Activated naive CD8-positive, alpha-beta T cell treated with anti-CD3 and anti-CD28 coated beads for 36 hours (primary cell): ENCODE measurements around the gene MYOZ3. TPM values are rescaled to one million over a fixed set of nuclear protein-coding genes. Genes with fewer than 3 reads are reported as not detected.

ENCODE experiments used
- DNase-seq: peaks from one replicate; pipeline ENCODE4 v3.0.0; 2021
- H3K27ac Mint-ChIP-seq: one replicate; pipeline ENCODE4 v1.8.0; 2022; ENCODE audit warnings: mild to moderate bottlenecking, moderate library complexity, mixed read lengths
- H3K27me3 Mint-ChIP-seq: one replicate; pipeline ENCODE4 v1.8.0; 2022; ENCODE audit warnings: mild to moderate bottlenecking, mixed read lengths
- H3K36me3 Mint-ChIP-seq: one replicate; pipeline ENCODE4 v1.8.0; 2021; ENCODE audit warnings: mild to moderate bottlenecking, mixed read lengths
- H3K4me1 Mint-ChIP-seq: one replicate; pipeline ENCODE4 v1.8.0; 2021; ENCODE audit warnings: mixed read lengths
- H3K4me3 Mint-ChIP-seq: one replicate; pipeline ENCODE4 v1.8.0; 2022; ENCODE audit warnings: mild to moderate bottlenecking, moderate library complexity, mixed read lengths
- H3K9me3 Mint-ChIP-seq: one replicate; pipeline ENCODE4 v1.8.0; 2022; ENCODE audit warnings: mixed read lengths
- total RNA-seq, 2 experiments: library from RNA; stranded (reverse); gene quantifications; one replicate each; pipeline ENCODE4 v1.2.3, GENCODE V29; 2021

Gene MYOZ3
- total RNA-seq, 2 experiments from 2014 or later, result 0.06 to 0.16 TPM

DNA sequence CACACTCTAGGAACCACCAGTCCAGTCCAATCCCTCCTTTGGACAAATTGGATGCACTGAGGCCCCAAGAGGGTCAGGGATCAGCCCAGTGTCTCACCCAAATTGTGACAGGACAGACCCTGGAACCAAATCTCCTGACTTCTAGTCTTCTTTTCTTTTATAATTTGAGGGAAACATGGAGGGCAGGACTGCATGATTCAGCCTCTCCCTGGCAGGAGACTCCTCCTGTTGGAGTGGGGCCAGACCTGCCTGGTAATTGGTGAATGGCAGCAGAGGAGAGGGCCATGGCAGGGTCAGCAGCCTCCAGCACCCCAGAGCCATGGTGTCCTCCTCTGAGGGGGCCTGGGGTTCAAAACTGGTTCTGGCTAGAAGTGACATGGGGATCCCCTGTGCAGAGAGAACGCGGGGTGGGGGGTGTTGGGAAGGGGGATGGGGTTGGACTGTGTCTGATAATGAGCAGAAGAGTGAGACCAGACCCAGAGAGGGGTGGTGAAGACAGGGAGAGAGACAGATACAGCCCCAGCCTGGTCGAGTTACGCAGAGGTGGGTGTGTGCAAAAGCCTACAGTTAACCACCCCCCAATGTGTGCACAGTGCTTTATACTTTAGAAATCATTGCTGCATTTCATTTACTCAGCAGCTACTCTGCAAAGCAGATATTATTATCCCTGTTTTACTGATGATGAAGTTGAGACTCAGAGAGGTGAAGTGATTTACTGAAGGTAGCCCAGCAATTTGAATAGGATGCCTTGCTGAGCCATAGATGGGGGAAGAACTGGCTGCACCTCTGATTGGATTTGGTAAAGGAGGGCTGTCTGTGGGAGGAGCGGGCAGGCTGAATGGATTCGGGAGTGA lies 24.4 kb upstream of the MYOZ3 start:
- Mint-ChIP-seq H3K9me3 (no peaks in the 10 kb centered on the region), H3K27me3 (peaks cover 14% of the 10 kb centered on the region), H3K27ac (no peak overlapping the region), H3K36me3 (no peaks in the 10 kb centered on the region), H3K4me3 (no peak overlapping the region), H3K4me1 (no peaks in the 10 kb centered on the region)
- no peak for DNase-seq

DNA sequence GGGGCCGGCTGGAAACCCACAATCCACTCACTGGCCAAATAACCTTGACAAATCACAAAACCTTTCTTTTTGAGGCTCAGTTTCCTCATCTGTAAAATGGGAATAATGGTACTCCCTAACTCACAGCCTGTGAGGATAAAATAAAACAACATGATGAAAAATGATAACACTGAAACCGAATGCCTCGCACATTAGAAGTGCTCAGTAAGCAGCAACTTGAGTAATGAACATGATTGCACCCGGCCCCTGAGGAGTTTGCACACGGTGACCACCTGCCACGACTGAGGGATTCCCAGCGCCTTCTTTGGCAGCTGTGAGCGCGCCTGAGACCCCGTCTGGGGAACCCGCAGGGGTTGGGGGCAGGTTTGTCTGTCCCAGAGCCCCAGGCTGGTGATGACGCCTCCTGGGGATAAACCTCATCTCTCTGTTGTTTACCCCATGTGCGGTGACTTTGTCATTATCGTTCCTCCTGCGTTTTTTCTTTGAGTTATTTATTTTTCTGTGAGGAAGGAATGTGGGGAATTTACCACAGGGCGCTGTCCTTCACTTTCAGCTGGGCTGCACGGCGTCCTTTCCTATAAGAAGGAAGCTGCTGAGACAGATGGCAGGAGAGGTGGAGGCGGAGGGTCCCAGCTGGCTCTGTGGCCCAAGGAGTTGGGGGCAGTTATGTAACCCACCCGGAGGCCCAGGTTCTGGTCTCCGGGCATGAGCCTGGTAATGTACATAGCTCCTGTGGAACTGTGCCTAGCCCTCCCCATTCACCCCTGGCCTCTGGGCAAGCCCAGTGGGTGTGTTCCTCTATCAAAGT lies 23.6 kb upstream of the MYOZ3 start:
- Mint-ChIP-seq H3K4me1 (no peaks in the 10 kb centered on the region), H3K27me3 (peaks cover 14% of the 10 kb centered on the region), H3K36me3 (no peaks in the 10 kb centered on the region), H3K4me3 (no peak overlapping the region), H3K9me3 (no peaks in the 10 kb centered on the region), H3K27ac (no peak overlapping the region)
- DNase-seq, result no peak

DNA sequence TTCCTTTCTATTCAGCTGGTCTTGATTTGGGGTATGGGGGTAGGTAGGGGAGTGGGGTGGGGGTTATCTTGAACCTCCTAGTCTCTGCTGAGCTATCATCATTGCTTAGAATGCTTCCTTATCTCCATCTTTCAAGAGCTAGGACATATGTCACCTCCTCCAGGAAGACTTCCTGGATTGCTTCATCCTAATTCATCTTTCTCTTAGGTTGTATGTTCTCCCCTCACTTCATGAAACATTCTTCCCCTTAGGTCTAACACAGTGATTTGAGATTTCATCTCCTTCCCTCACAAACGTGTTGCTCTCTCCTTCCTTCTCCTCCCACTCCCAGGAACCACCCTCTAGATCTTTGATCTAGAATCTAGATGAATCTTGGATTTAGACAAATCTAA lies 23.0 kb upstream of the MYOZ3 start:
- Mint-ChIP-seq H3K36me3 (no peaks in the 10 kb centered on the region), H3K9me3 (no peaks in the 10 kb centered on the region), H3K27ac (no peak overlapping the region), H3K4me3 (no peak overlapping the region), H3K27me3 (peaks cover 14% of the 10 kb centered on the region), H3K4me1 (no peaks in the 10 kb centered on the region)
- DNase-seq, result no peak

DNA sequence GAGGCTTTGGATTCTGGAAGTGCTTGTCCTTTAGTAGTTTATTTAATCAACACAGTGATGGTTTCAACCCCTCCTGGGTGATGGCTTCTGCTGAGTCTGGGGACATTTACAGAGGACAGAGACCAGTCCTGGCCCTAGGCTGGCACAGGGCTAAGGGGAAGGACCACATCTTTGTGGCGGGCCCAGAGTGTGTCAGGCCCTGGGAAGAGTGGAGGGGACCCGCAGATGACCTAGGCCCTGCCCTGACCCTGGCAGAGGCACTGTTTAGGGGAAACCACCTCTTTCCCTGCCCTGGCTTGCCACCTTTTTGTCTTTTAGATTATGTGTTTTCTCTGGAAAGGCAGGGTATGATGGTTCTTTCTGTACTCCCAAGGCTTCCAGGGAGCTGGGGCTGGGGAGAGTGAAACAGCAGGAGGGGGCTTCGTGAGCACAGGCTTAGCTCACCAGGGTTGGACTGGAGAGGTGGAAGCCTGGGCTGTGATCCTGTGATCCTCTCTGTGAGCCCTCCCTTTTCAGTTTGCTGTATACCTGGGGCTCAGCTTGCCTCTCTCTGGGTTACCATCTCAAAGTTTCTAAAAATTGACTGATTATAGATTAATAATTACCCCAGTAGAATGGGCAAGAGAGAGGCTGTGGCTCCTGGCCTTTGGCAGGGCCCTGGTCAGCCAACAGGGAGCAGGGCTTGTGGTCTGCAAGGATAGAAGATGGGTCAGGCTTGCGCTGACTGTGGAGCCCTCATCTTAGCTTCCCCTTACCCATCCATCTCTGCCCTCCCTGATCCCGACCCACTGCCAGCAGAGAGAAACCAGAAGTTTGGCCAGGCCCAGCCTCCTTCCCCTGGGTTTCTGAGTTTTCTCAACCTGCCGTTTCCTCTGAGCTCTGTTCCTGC lies 22.3 kb upstream of the MYOZ3 start:
- Mint-ChIP-seq H3K9me3 (no peaks in the 10 kb centered on the region), H3K4me1 (no peaks in the 10 kb centered on the region), H3K4me3 (no peak overlapping the region), H3K27me3 (peaks cover 14% of the 10 kb centered on the region), H3K36me3 (no peaks in the 10 kb centered on the region), H3K27ac (no peak overlapping the region)
- no peak for DNase-seq

DNA sequence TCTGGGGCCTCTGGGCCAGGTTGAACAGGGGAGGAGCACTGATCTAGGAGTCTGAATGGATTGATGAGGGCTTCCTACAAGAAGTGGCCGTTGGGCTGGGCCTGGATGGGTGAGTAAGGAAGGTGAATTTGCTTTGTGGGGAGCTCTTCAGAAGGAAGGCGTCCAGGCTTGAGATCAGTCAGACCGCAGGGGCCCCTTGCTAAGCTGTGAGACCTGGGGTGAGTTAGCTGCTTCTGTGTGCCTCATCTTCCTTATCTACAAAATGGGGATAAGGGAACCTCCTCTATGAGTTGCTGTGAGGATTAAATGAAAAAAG lies 21.7 kb upstream of the MYOZ3 start:
- no peak overlapping the region for H3K27ac Mint-ChIP-seq
- no peaks in the 10 kb centered on the region for H3K36me3 Mint-ChIP-seq
- no peaks in the 10 kb centered on the region for H3K4me1 Mint-ChIP-seq
- no peaks in the 10 kb centered on the region for H3K9me3 Mint-ChIP-seq
- H3K4me3 Mint-ChIP-seq, result no peak overlapping the region
- H3K27me3 Mint-ChIP-seq, result peaks cover 14% of the 10 kb centered on the region
- DNase-seq, result no peak

DNA sequence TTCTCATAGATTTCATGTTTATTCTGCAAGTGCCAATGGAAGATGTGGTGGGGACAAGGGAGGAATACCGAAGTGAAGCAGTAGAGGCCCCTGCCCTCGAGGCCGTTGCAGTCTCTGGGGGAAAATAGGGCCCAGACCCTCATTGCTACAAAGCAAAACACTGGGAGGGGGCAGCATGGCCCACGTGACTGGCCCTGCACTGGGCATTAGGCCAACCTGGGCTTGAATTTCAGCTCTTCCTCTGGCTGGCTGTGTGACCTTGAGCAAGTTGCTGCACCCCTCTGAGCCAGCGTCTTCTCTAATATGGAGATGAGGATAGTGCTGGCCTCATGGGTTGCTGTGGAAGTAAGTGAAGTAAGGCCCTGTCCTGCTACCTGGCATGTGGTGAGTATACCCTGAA lies 21.3 kb upstream of the MYOZ3 start:
- no peaks in the 10 kb centered on the region for H3K36me3 Mint-ChIP-seq
- DNase-seq, result no peak
- H3K27me3 Mint-ChIP-seq, result peaks cover 14% of the 10 kb centered on the region
- no peaks in the 10 kb centered on the region for H3K4me1 Mint-ChIP-seq
- H3K4me3 Mint-ChIP-seq, result no peak overlapping the region
- no peak overlapping the region for H3K27ac Mint-ChIP-seq
- no peaks in the 10 kb centered on the region for H3K9me3 Mint-ChIP-seq

DNA sequence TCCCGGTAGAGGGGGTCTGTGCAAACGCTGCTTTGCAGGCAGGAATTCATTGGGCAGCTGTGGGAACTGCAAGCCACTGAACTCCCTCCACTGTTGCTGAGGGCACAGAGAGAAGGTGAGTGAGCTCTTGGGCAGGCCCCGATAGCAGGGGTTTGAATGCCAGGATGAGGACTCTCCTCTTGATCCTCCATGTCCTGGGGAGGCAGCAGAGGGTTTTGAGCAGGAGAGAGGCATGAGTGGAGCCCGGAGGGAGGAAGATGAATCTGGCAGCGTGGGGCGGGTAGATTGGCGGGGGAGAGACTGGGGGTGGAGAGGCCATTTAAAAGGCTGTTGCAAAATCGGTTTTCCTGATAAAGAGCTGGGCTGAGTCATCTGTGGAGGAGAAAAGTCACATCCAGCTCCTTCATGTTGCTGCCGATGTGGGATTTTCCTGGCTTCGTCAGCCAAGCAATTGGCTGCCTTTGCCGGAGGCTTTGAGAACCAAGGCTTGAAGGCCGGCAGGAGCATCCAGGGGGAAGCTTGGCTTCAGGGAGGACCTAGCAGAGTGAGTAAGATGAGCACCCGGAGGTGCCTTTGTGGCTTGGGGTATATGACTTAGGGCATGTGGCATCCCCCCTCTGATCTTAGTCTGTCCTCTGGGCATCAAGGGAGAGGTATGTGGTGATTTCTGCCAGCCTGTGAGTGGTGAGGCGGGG lies 20.6 kb upstream of the MYOZ3 start, which contains the start of gene SYNPO:
Gene SYNPO, plus strand, starts transcription at position 350 of the 695 bp plus-strand sequence. CDS start 7,616 bp downstream, outside the sequence.
- H3K4me3 Mint-ChIP-seq, result no peak within 1 kb of the TSS
- H3K27me3 Mint-ChIP-seq, result peaks cover 14% of the 10 kb centered on the region
- DNase-seq, result no peak
- no peaks in the 10 kb centered on the region for H3K9me3 Mint-ChIP-seq
- no peaks in the 10 kb centered on the region for H3K36me3 Mint-ChIP-seq
- no peaks in the 10 kb centered on the region for H3K4me1 Mint-ChIP-seq
- no peak within 1 kb of the TSS for H3K27ac Mint-ChIP-seq

DNA sequence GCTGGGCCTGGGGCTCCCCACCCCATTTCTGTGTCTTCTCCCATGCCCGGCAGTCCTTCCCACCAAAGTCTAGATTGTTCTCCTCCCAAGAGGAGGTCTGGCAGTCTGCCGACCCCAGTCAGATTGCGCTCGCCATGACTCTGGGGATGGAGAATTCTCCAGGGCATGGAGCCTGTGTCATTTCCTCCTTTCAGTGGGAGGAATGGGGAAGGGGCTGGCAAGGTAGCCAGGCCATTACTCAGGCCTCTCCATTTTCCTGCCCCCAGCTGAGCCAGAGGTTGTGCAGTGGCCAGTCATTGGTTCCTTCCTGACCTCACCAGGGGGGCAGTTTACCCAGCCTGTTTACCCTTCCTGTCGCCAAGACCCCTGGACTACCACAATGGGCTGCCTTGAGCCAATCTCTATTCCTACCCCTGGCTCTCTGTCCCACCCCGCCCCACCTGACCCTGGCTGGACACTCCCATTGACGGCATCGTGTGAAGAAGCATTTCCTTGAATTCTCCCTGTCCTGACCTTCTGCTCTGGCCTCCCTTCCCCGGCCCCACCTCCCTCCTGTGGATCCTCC lies 20.0 kb upstream of the MYOZ3 start:
- no peaks in the 10 kb centered on the region for H3K9me3 Mint-ChIP-seq
- peaks cover 14% of the 10 kb centered on the region for H3K27me3 Mint-ChIP-seq
- H3K27ac Mint-ChIP-seq, result no peak overlapping the region
- no peaks in the 10 kb centered on the region for H3K36me3 Mint-ChIP-seq
- no peak overlapping the region for H3K4me3 Mint-ChIP-seq
- no peak for DNase-seq
- no peaks in the 10 kb centered on the region for H3K4me1 Mint-ChIP-seq

DNA sequence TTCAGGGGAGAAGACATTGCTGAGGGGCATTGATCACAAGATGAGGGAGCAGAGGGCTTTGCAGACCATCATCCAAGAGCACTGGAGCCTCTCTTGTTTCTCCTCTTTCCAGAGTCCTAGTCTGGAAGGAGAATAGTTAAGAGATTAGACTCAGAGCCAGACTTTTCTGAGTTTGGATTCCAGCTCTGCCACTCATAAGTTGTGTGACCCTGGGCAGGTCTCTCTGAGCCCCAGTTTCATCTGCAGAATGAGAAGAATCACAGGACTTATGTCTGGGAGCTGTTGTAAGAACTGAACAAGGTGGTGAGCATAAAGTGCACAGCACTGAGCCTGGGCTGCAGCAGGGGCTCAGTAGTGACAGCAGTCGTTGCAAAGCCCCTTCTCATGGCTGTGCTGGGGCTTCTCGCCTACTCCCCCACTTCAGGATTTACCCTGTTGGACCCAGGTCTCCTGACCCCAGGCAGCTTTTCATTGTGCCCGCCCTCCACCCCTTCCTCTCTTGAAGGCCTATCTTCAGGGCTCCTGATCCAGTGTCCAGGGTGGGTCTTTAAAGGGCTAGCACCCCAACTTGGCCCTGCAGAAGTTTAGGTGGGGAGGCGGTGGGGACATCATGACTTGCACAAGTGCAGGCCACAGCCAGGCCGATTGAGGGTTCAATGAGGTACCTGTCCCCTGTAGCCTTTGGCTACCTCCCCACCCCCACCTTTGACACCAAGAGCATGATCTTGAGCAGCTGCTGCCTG lies 19.1 kb upstream of the MYOZ3 start:
- Mint-ChIP-seq H3K36me3 (no peaks in the 10 kb centered on the region), H3K27me3 (peaks cover 7% of the 10 kb centered on the region), H3K4me3 (no peak overlapping the region), H3K27ac (no peak overlapping the region), H3K9me3 (no peaks in the 10 kb centered on the region), H3K4me1 (no peaks in the 10 kb centered on the region)
- no peak for DNase-seq

DNA sequence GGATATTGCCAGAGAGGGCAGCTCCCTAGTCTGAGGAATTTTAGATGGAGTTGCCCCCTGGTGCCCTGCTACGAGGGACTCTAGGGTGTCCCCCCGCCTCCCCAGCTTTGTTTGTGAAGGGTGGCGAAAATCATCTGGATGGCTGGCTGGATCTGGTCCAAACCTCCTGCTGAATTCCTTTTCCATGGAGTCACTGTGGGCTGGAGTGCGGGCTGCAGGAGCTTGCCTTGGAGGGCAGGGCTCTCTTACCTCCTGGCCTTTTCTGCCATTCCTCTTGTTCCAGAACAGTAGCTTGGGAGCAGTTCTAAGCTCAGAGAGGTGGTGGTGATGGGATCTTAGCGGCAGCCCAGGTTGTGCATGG lies 18.5 kb upstream of the MYOZ3 start:
- no peak for DNase-seq
- no peaks in the 10 kb centered on the region for H3K36me3 Mint-ChIP-seq
- no peaks in the 10 kb centered on the region for H3K9me3 Mint-ChIP-seq
- no peak overlapping the region for H3K4me3 Mint-ChIP-seq
- no peaks in the 10 kb centered on the region for H3K4me1 Mint-ChIP-seq
- H3K27me3 Mint-ChIP-seq, result peaks cover 5% of the 10 kb centered on the region
- H3K27ac Mint-ChIP-seq, result no peak overlapping the region

DNA sequence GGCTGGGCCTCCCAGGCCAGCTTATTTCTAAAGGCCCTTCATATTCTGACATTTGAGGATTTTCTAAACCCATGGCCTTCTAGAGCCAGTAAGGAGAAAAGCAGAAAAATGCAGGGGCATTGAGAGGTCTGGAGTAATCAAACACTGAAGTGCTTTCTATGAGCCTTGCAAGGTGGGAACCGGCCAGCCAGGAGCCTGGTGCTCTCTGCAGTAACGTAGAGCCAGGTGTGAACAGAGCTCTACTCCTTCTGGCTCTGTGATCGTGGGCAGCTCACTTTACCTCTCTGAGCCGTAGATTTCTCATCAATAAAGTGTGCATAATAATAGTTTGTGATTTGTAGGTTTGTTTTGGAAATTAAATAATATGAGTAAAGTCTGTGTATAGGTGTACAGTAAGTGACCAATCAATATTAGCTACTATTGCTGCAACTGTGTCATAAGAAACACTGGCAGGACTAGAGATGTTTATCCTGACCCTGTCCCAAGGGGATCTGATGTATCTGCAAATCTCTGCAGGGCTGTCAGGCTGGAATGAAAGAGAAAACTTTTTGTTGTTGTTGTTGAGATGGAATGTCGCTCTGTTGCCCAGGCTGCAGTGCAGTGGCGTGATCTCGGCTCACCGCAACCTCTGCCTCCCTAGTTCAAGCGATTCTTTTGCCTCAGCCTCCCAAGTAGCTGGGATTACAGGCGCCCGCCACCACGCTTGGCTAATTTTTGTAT lies 17.9 kb upstream of the MYOZ3 start:
- DNase-seq, result no peak
- H3K27me3 Mint-ChIP-seq, result peaks cover 3% of the 10 kb centered on the region
- H3K27ac Mint-ChIP-seq, result no peak overlapping the region
- H3K4me1 Mint-ChIP-seq, result no peaks in the 10 kb centered on the region
- H3K36me3 Mint-ChIP-seq, result no peaks in the 10 kb centered on the region
- H3K4me3 Mint-ChIP-seq, result no peak overlapping the region
- H3K9me3 Mint-ChIP-seq, result no peaks in the 10 kb centered on the region

DNA sequence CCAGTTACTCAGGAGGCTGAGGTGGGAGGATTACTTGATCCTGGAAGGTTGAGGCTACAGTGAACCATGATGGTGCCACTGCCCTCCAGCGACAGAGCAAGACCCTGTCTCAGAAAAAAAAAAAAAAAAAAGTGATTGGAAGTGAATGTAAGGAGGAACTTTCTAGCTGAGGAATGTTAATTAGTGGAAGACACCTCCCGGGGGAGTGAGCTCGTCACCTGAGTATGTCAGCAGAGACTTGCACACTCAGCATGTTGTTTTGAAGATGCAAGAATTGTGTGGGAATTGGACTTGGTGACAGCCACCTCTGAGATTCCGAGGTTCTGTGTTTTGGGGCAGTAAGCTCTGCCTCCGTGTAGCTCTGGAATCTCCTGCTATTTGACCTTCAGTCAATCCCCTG lies 17.0 kb upstream of the MYOZ3 start:
- Mint-ChIP-seq H3K27me3 (no peaks in the 10 kb centered on the region), H3K4me3 (no peak overlapping the region), H3K9me3 (no peaks in the 10 kb centered on the region), H3K36me3 (no peaks in the 10 kb centered on the region), H3K27ac (no peak overlapping the region), H3K4me1 (no peaks in the 10 kb centered on the region)
- no peak for DNase-seq

DNA sequence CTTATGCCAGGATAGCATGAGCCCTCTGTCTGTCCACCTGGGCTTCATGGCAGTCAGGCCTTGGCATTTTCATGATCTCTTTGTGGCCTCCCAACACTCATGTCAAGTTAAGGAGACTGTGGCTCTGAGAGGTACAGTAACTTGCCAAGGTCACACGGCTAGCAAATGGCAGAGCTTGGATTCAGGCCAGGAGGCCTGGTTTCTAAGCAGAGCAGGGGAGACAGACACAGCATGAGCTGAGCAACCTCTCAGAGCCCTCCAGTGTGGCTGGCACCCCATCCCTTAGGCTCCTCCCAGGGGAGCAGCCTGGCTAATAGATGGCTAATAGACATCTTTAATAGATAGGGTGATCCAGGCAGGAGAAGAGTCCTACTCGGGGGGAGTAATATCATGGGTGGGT lies 16.5 kb upstream of the MYOZ3 start:
- no peak for DNase-seq
- Mint-ChIP-seq H3K36me3 (no peaks in the 10 kb centered on the region), H3K4me1 (no peaks in the 10 kb centered on the region), H3K27me3 (no peaks in the 10 kb centered on the region), H3K4me3 (no peak overlapping the region), H3K9me3 (no peaks in the 10 kb centered on the region), H3K27ac (no peak overlapping the region)
